IMR-90 (cell line): ENCODE data around the gene CDKAL1.

Experiments
- CTCF ChIP-seq: conservative IDR thresholded peaks from 2 replicates; pipeline ENCODE4 v1.5.1; 2012; ENCODE audit warnings: mild to moderate bottlenecking, low read depth, low read length, improper control_type of control experiment
- POLR2A ChIP-seq: IDR thresholded peaks from 2 replicates; pipeline ENCODE4 v1.6.1; 2012; ENCODE audit warnings: mild to moderate bottlenecking, low read depth, low read length
- RFX5 ChIP-seq: IDR thresholded peaks from 2 replicates; pipeline ENCODE4 v1.8.0; 2012; ENCODE audit warnings: low read depth, mild to moderate bottlenecking, low read length, moderate library complexity

DNA sequence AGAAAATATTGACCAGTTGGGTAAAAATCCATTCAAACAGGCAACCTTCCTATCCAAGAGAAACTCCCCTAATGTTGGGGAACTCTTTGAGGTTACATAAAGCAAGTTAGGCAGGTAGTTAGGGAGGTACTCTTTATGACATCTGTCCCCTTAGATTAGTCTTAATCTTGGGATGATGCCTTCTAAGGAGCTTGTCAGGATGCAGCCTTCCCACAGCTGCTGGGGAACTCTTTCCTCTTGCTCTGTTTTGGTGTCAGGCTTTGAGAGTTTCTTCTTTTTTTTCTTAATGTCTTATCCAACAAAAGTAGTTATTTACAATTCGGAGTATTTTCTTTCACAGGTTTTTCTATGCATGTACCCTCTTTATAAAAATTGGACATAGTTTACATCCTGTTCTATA, 194.8 kb downstream of the CDKAL1 start:
- TF ChIP-seq CTCF (no peak), RFX5 (no peak), POLR2A (no peak)
